Lower leg skin (tissue), 4 donors: ENCODE measurements around the gene PRPSAP2. TPM values are rescaled to one million over a fixed set of nuclear protein-coding genes. Genes with fewer than 3 reads are reported as not detected.
A peak's percentile ranks its signal among the peaks of the same experiment; 100 is the strongest.
"Not testable (repeated sequence)": the region's sequence is repeated elsewhere in the genome, so short reads cannot be mapped to it uniquely, and the experiment has no call there.

Source experiments
- DNase-seq, 2 donors: peaks; one replicate each; pipeline ENCODE4 v3.0.0-alpha.2; 2019; ENCODE audit warnings: low spot score in 2 of 2
- H3K4me3 ChIP-seq: fragments of 200-600 bp; sonication (generic); 2 replicates; pipeline ENCODE4 v1.5.1; 2017; ENCODE audit warnings: mild to moderate bottlenecking, low read depth; ENCODE audit not compliant: poor library complexity, severe bottlenecking
- POLR2A ChIP-seq, 2 donors: fragments of 450-650 bp; IDR thresholded peaks; one replicate each; pipeline ENCODE4 v1.6.1; 2016 to 2017; ENCODE audit warnings: antibody characterized with exemption in 2 of 2, mild to moderate bottlenecking in 1 of 2, moderate library complexity in 1 of 2
- WGBS, 2 donors: methylation state at CpG; one replicate each; pipeline ENCODE4 v1.1.5; 2018; 5-methylcytosine and 5-hydroxymethylcytosine counted together
- intact Hi-C: fragments of 100-400 bp; cut with DNase I; formaldehyde crosslinking; loops from one replicate; pipeline ENCODE4 v1.15.0; 2023; ENCODE audit warnings: low total_unique reads
- total RNA-seq, 4 donors: library from RNA; depleted of rRNA; stranded (reverse); fragments of >200 nt; gene quantifications; one replicate each; pipeline ENCODE4 v1.1.0, GENCODE V29; 2016
- TF ChIP-seq, protein P1 (sequence below), 3 donors: fragments of 450-650 bp; IDR thresholded peaks; one replicate each; pipeline ENCODE4 v1.5.1; 2016; ENCODE audit warnings: antibody characterized with exemption in 3 of 3, mild to moderate bottlenecking in 3 of 3, moderate library complexity in 2 of 3

PRPSAP2 gene
- total RNA-seq, 4 donors from 2014 or later, result 16.3 to 27.3 (median 23.0) TPM

- WGBS, 2 donors, result 43 to 54% methylated on average over 4 of the region's 4 CpGs
- TF ChIP-seq, protein P1, sequence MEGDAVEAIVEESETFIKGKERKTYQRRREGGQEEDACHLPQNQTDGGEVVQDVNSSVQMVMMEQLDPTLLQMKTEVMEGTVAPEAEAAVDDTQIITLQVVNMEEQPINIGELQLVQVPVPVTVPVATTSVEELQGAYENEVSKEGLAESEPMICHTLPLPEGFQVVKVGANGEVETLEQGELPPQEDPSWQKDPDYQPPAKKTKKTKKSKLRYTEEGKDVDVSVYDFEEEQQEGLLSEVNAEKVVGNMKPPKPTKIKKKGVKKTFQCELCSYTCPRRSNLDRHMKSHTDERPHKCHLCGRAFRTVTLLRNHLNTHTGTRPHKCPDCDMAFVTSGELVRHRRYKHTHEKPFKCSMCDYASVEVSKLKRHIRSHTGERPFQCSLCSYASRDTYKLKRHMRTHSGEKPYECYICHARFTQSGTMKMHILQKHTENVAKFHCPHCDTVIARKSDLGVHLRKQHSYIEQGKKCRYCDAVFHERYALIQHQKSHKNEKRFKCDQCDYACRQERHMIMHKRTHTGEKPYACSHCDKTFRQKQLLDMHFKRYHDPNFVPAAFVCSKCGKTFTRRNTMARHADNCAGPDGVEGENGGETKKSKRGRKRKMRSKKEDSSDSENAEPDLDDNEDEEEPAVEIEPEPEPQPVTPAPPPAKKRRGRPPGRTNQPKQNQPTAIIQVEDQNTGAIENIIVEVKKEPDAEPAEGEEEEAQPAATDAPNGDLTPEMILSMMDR (IDR thresholded peaks at IDR 0.05), result no peak
- TF ChIP-seq POLR2A (IDR thresholded peaks at IDR 0.05), result no peak
- H3K4me3 ChIP-seq, result no peak overlapping the region
- DNase-seq, result peak in 1 of 2 donors; percentile 42
- intact Hi-C loops, result no loop called here
Measured at GRCh38 chr17:18859256-18859655, 1.3 kb downstream of the PRPSAP2 start.

DNA sequence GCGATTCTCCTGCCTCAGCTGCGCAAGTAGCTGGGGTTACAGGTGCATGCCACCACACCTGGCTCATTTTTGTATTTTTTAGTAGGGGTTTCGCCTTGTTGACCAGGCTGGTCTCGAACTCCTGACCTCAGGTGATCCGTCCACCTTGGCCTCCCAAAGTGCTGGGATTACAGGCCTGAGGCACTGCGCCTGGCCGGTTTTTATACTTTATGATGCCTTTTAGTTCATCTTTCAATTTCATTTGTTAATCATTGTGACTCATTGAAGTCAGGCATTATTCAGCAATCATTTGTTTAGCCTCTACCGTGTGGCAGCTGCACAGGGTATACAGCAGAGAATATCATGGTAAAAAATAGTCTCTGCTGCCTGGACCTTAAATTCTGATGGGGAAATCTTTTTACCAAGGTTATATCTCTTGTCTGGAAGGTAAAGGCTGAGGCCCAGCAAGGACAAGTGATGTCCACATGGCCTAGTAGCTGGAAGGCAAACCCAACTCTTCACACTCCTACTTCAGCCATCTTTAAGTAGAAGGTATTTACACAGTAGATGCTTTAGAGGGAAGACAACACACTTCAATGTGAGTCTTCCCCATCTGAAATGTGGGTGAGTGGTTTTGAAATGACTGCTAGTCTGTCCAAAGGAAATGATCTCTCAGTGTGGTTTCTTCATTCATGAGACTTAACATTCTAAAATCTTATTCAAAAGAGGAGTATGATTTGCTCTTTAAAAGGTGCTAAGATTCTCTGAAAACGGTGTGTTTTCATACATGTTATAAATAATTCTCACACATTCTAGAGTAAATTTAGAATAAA, 2.4 kb downstream of the PRPSAP2 start:
- 86 to 88% methylated on average over 9 of the region's 9 CpGs for WGBS, 2 donors
- no peak overlapping the region for H3K4me3 ChIP-seq
- TF ChIP-seq POLR2A (IDR thresholded peaks at IDR 0.05), result no peak
- TF ChIP-seq, protein P1 (IDR thresholded peaks at IDR 0.05), result no peak
- intact Hi-C loops, result no loop called here
- DNase-seq, result peak in 1 of 2 donors; percentile 81

GRCh38 chr17:18862011-18862410, 4.1 kb downstream of the PRPSAP2 start:
- peak in 1 of 2 donors; percentile 63 for DNase-seq
- no peak for TF ChIP-seq POLR2A (IDR thresholded peaks at IDR 0.05)
- TF ChIP-seq, protein P1 (IDR thresholded peaks at IDR 0.05), result no peak
- WGBS, 2 donors, result 87 to 93% methylated on average over 5 of the region's 5 CpGs
- no peak overlapping the region for H3K4me3 ChIP-seq
- intact Hi-C loops, result no loop called here

DNA sequence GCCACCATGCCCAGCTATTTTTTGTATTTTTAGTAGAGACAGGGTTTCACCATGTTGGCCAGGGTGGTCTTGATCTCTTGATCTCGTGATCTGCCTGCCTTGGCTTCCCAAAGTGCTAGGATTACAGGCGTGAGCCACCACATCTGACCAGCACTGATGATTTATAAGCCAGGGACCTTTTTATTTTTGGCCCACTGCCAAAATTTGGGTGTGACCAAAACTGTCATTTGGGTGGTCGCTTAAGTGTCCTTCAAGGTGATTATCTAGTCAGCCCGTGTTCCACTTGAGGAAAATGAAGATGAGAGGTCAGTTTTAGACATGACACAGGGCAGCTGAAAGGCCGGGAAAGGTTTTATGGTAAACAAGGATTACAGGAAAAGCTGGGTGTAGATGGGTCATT, 7.1 kb downstream of the PRPSAP2 start:
- intact Hi-C loops, H3K4me3 ChIP-seq: not testable (repeated sequence)
- peak in 1 of 2 donors; percentile 25 for DNase-seq
- WGBS, 2 donors, result 68 to 73% methylated on average over 5 of the region's 5 CpGs

DNA sequence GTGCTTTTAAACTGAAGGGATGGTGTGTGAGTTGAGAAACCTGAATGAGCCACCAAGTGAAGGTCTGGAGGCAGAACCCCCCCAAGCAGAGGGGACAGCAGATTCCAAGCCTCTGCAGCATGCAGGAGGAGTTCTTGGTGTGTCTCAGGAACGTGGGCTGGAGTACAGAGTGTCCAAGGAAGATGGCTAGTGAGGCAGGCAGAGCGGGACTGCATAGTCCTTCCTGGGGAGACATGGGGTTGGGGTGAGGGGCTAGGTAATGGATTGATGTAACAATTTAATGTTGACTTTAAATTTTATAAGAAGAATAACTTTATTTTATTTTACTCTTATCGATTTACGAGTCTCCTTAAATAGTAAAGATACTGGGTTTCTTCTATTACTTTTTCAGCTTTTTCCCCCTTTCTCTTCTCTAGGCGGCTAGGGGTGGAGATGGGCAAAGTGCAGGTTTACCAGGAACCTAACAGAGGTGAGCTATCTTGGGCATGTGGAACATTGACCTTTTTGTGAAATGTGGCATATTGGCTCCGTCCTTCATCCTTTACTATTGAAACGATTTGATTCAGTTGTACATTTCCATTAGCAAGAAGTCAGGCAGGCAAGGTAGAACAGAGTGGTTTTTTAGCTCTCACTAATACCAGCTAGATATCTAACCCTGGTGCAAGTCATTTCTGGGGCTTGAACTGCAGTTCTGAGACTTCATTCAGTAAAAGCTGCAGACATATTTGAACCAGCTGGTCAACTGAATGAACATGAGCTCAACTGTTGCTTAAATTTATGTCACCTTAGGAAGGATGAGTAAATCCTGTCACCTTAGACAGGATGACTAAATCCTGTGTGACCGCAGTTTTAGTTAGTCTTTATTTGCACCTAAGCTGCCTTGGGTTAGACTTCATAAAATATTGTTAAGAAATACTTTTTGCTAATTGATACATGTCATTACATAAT, 9.2 kb downstream of the PRPSAP2 start:
- H3K4me3 ChIP-seq, result no peak overlapping the region
- DNase-seq, result peak in 1 of 2 donors; percentile 29
- TF ChIP-seq, protein P1 (IDR thresholded peaks at IDR 0.05), result no peak
- no peak for TF ChIP-seq POLR2A (IDR thresholded peaks at IDR 0.05)
- 88 to 95% methylated on average over 8 of the region's 8 CpGs for WGBS, 2 donors
- intact Hi-C loops, result no loop called here

GRCh38 chr17:18877104-18877645, 19.2 kb downstream of the PRPSAP2 start:
- intact Hi-C loops, result no loop called here
- H3K4me3 ChIP-seq, result no peak overlapping the region
- no peak for TF ChIP-seq POLR2A (IDR thresholded peaks at IDR 0.05)
- TF ChIP-seq, protein P1 (IDR thresholded peaks at IDR 0.05), result no peak
- DNase-seq, result peak in 1 of 2 donors; percentile 63
- 94 to 96% methylated on average over 6 of the region's 6 CpGs for WGBS, 2 donors
